HepG2 (cell line): ENCODE data around the gene UQCRHL. TPM values are rescaled to one million over a fixed set of nuclear protein-coding genes. Genes with fewer than 3 reads are reported as not detected.

Source experiments
- ARHGAP35 ChIP-seq: sonication (generic); formaldehyde crosslinking; IDR thresholded peaks from 2 replicates; pipeline ENCODE4 v1.9.0; 2022; ENCODE audit warnings: mild to moderate bottlenecking, inconsistent platforms, moderate library complexity, missing genetic modification reagents, borderline replicate concordance
- FOXC1 ChIP-seq: sonication (generic); formaldehyde crosslinking; IDR thresholded peaks from 2 replicates; pipeline ENCODE4 v1.8.0; 2022; ENCODE audit warnings: mild to moderate bottlenecking, missing genetic modification reagents, borderline replicate concordance
- HOXA3 ChIP-seq: sonication (generic); formaldehyde crosslinking; IDR thresholded peaks from 2 replicates; pipeline ENCODE4 v1.5.0; 2020; ENCODE audit warnings: missing genetic modification reagents
- MED1 ChIP-seq: sonication (generic); formaldehyde crosslinking; IDR thresholded peaks from 2 replicates; pipeline ENCODE4 v1.4.0; 2020; ENCODE audit warnings: missing genetic modification reagents
- POLR2AphosphoS5 ChIP-seq: IDR thresholded peaks from 2 replicates; pipeline ENCODE4 v1.6.1; 2012; ENCODE audit warnings: low read depth, low read length
- PPARG ChIP-seq: conservative IDR thresholded peaks from 2 replicates; pipeline ENCODE4 v1.6.1; 2016; ENCODE audit warnings: missing biosample characterization, missing genetic modification reagents
- REPIN1 ChIP-seq: sonication (generic); formaldehyde crosslinking; IDR thresholded peaks from 2 replicates; pipeline ENCODE4 v1.8.0; 2022; ENCODE audit warnings: missing genetic modification reagents, low read depth, mild to moderate bottlenecking, borderline replicate concordance
- TAF1 ChIP-seq: sonication (generic); formaldehyde crosslinking; IDR thresholded peaks from 2 replicates; pipeline ENCODE4 v1.4.0; 2020; ENCODE audit warnings: missing genetic modification reagents
- ZMAT3 ChIP-seq: sonication (generic); formaldehyde crosslinking; conservative IDR thresholded peaks from 2 replicates; pipeline ENCODE4 v1.7.0; 2021; ENCODE audit warnings: missing genetic modification reagents
- ZMYM3 ChIP-seq: sonication (generic); formaldehyde crosslinking; IDR thresholded peaks from 2 replicates; pipeline ENCODE4 v1.5.1; 2020; ENCODE audit warnings: mild to moderate bottlenecking, missing genetic modification reagents
- ZNF207 ChIP-seq: fragments of 450-650 bp; IDR thresholded peaks from 2 replicates; pipeline ENCODE4 v1.6.1; 2016; ENCODE audit warnings: antibody characterized with exemption, borderline replicate concordance
- ZNF33A ChIP-seq: sonication (generic); formaldehyde crosslinking; IDR thresholded peaks from 2 replicates; pipeline ENCODE4 v1.5.1; 2020; ENCODE audit warnings: missing genetic modification reagents, mild to moderate bottlenecking, moderate library complexity, borderline replicate concordance
- ZNF614 ChIP-seq: IDR thresholded peaks from 2 replicates; pipeline ENCODE4 v1.6.1; 2018; ENCODE audit warnings: missing biosample characterization, missing genetic modification reagents, inconsistent platforms, borderline replicate concordance
- ZNF775 ChIP-seq: sonication (generic); formaldehyde crosslinking; IDR thresholded peaks from 2 replicates; pipeline ENCODE4 v1.4.0; 2020; ENCODE audit warnings: missing genetic modification reagents, mild to moderate bottlenecking, moderate library complexity, borderline replicate concordance
- ZSCAN21 ChIP-seq: sonication (generic); formaldehyde crosslinking; IDR thresholded peaks from 2 replicates; pipeline ENCODE4 v1.8.0; 2022; ENCODE audit warnings: mild to moderate bottlenecking, missing genetic modification reagents, moderate library complexity, borderline replicate concordance
- polyA plus RNA-seq, 8 experiments: library from polyadenylated mRNA; depleted of rRNA in 3 of 8; stranded (reverse) in 7 of 8; unstranded in 1 of 8; fragments of >200 nt; fragmentation: Illumina TruSeq in 4 of 8; extraction: Trizol in 4 of 8; gene quantifications; 2 replicates each; pipeline versions ENCODE4 v1.2.1 to v1.2.3, GENCODE V29; 2011 to 2016; ENCODE audit warnings: low read depth in 4 of 8, missing spikeins in 1 of 8, mixed read lengths in 1 of 8; ENCODE audit not compliant: insufficient read depth in 1 of 8
- total RNA-seq, 5 experiments: library from RNA; depleted of rRNA; stranded (reverse); fragments of >200 nt; fragmentation: Illumina TruSeq; extraction: Trizol; gene quantifications; 2 replicates each; pipeline ENCODE4 v1.2.3, GENCODE V29; 2016; ENCODE audit warnings: low read depth in 1 of 5
- TF ChIP-seq, protein P1 (sequence below): sonication (generic); formaldehyde crosslinking; IDR thresholded peaks from 2 replicates; pipeline ENCODE4 v1.9.0; 2022; ENCODE audit warnings: missing genetic modification reagents, mild to moderate bottlenecking, borderline replicate concordance
- TF ChIP-seq, protein P2 (sequence below): sonication (generic); formaldehyde crosslinking; IDR thresholded peaks from 2 replicates; pipeline ENCODE4 v1.5.1; 2020; ENCODE audit warnings: mild to moderate bottlenecking, missing genetic modification reagents, moderate library complexity
- TF ChIP-seq, protein P3 (sequence below): sonication (generic); formaldehyde crosslinking; IDR thresholded peaks from 2 replicates; pipeline ENCODE4 v1.5.0; 2020; ENCODE audit warnings: missing genetic modification reagents
- TF ChIP-seq, protein P4 (sequence below): sonication (generic); formaldehyde crosslinking; IDR thresholded peaks from 2 replicates; pipeline ENCODE4 v1.4.0; 2020; ENCODE audit warnings: low read depth, mild to moderate bottlenecking, missing genetic modification reagents
- TF ChIP-seq, protein P5 (sequence below): sonication (generic); formaldehyde crosslinking; conservative IDR thresholded peaks from 2 replicates; pipeline ENCODE4 v1.8.0; 2022; ENCODE audit warnings: mild to moderate bottlenecking, moderate library complexity, missing genetic modification reagents

The UQCRHL gene
- total and polyA plus RNA-seq, 2 of the 13 experiments (the other 11 are each of a cell fraction or from before 2014, with no cell fraction given): 1.8 to 2.3 TPM

DNA sequence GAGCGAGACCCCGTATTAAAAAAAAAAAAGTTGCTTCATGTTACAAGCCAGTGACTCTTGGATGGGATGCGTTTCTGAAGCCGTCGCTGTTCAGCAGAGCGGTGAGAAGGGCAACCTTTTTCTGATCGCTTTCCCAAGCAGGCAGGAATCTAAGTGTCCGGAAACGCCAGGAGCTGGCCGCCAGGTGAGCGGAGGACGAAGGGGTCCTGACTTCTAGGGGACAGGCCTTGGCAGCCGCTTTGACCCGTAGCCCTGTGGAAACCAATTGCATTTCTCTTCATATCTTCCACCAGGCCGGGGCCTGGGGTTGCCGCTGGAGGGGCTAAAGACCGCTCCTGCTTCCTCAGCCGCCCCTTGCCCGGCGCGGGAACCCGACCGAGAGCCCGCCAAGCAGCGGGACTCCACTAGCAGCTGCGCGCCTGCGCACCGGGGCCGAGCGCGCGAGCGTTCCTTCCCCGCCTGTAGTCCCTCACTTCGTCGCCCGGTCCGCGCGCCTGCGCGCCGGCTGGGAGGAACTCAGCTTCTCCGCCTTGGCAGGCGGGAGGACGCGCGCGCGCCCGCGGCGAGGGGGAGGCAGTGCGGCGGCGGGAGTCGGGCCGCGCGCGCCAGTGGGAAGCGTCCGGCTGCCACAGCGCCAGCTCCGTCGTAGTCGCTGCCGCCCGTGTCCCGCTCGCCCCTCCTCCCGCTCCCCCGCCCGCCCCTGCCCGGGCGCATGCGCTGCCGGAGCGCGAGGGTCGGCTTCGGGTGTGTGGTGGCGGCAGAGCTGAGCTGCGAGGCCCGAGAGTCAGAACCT lies 39.8 kb upstream of the UQCRHL start, which contains the start of gene SPEN (continued):
- TF ChIP-seq ARHGAP35 (CRISPR knock-in tag) (no peak), POLR2AphosphoS5 (peak; percentile 81), ZNF614 (CRISPR knock-in tag) (0 out of 2 replicates have a peak, but pooled peaks have one; percentile 34), ZNF207 (no peak), MED1 (CRISPR knock-in tag) (peak; percentile 69), FOXC1 (CRISPR knock-in tag) (0 out of 2 replicates have a peak, but pooled peaks have one; percentile 64), ZMAT3 (CRISPR knock-in tag) (peak; percentile 77), REPIN1 (CRISPR knock-in tag) (0 out of 2 replicates have a peak, but pooled peaks have one; percentile 44), ZSCAN21 (CRISPR knock-in tag) (peak; percentile 80), ZNF775 (CRISPR knock-in tag) (no peak), TAF1 (CRISPR knock-in tag) (peak; percentile 57; the same call in 1 of the 2 replicates), PPARG (CRISPR knock-in tag) (peak; percentile 55; the same call in 1 of the 2 replicates), ZMYM3 (CRISPR knock-in tag) (peak; percentile 78), HOXA3 (peak; percentile 76), ZNF33A (CRISPR knock-in tag) (no peak)
- TF ChIP-seq, protein P1, sequence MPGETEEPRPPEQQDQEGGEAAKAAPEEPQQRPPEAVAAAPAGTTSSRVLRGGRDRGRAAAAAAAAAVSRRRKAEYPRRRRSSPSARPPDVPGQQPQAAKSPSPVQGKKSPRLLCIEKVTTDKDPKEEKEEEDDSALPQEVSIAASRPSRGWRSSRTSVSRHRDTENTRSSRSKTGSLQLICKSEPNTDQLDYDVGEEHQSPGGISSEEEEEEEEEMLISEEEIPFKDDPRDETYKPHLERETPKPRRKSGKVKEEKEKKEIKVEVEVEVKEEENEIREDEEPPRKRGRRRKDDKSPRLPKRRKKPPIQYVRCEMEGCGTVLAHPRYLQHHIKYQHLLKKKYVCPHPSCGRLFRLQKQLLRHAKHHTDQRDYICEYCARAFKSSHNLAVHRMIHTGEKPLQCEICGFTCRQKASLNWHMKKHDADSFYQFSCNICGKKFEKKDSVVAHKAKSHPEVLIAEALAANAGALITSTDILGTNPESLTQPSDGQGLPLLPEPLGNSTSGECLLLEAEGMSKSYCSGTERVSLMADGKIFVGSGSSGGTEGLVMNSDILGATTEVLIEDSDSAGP: peak; percentile 65; the same call in 1 of the 2 replicates
- TF ChIP-seq, protein P2, sequence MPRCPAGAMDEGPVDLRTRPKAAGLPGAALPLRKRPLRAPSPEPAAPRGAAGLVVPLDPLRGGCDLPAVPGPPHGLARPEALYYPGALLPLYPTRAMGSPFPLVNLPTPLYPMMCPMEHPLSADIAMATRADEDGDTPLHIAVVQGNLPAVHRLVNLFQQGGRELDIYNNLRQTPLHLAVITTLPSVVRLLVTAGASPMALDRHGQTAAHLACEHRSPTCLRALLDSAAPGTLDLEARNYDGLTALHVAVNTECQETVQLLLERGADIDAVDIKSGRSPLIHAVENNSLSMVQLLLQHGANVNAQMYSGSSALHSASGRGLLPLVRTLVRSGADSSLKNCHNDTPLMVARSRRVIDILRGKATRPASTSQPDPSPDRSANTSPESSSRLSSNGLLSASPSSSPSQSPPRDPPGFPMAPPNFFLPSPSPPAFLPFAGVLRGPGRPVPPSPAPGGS: peak; percentile 86
- TF ChIP-seq, protein P3, sequence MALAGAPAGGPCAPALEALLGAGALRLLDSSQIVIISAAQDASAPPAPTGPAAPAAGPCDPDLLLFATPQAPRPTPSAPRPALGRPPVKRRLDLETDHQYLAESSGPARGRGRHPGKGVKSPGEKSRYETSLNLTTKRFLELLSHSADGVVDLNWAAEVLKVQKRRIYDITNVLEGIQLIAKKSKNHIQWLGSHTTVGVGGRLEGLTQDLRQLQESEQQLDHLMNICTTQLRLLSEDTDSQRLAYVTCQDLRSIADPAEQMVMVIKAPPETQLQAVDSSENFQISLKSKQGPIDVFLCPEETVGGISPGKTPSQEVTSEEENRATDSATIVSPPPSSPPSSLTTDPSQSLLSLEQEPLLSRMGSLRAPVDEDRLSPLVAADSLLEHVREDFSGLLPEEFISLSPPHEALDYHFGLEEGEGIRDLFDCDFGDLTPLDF (CRISPR knock-in tag): peak; percentile 95
- TF ChIP-seq, protein P4, sequence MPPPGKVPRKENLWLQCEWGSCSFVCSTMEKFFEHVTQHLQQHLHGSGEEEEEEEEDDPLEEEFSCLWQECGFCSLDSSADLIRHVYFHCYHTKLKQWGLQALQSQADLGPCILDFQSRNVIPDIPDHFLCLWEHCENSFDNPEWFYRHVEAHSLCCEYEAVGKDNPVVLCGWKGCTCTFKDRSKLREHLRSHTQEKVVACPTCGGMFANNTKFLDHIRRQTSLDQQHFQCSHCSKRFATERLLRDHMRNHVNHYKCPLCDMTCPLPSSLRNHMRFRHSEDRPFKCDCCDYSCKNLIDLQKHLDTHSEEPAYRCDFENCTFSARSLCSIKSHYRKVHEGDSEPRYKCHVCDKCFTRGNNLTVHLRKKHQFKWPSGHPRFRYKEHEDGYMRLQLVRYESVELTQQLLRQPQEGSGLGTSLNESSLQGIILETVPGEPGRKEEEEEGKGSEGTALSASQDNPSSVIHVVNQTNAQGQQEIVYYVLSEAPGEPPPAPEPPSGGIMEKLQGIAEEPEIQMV: peak; percentile 86; the same call in 1 of the 2 replicates
- TF ChIP-seq, protein P5, sequence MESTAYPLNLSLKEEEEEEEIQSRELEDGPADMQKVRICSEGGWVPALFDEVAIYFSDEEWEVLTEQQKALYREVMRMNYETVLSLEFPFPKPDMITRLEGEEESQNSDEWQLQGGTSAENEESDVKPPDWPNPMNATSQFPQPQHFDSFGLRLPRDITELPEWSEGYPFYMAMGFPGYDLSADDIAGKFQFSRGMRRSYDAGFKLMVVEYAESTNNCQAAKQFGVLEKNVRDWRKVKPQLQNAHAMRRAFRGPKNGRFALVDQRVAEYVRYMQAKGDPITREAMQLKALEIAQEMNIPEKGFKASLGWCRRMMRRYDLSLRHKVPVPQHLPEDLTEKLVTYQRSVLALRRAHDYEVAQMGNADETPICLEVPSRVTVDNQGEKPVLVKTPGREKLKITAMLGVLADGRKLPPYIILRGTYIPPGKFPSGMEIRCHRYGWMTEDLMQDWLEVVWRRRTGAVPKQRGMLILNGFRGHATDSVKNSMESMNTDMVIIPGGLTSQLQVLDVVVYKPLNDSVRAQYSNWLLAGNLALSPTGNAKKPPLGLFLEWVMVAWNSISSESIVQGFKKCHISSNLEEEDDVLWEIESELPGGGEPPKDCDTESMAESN (CRISPR knock-in tag): 0 out of 2 replicates have a peak, but pooled peaks have one; percentile 71
